HG03520 (cell line): ENCODE results near the gene CRADD.

Experiments used
- ATAC-seq: cut with Tn5 transposase; IDR thresholded peaks from one replicate; pipeline ENCODE4 v1.9.1; 2021; ENCODE audit warnings: mild to moderate bottlenecking, moderate library complexity; ENCODE audit not compliant: unreplicated experiment

Gene CRADD

GRCh38 chr12:93836620-93837260 lies 159.6 kb downstream of the CRADD start:
- ATAC-seq: no peak

- ATAC-seq: no peak
Measured at GRCh38 chr12:93838193-93838592, 161.0 kb downstream of the CRADD start.

DNA sequence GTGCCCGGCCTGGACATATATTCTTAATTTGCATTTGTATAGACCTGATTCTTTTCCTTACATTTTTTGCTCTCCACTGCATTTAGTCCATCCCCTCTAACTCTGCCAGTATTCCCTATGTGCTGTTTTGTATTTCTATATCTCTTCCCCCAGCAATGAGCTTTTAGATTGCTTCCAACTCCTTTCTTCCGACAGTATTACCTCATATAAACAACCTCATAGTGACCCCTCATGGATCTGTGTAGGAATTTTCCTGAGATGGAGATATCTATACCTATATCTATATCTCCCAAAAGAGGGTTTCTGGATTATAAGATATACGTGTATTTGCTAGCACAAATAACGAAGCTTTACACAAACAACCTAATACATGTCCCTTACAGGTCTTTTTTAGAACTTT lies 161.9 kb downstream of the CRADD start:
- no peak for ATAC-seq

DNA sequence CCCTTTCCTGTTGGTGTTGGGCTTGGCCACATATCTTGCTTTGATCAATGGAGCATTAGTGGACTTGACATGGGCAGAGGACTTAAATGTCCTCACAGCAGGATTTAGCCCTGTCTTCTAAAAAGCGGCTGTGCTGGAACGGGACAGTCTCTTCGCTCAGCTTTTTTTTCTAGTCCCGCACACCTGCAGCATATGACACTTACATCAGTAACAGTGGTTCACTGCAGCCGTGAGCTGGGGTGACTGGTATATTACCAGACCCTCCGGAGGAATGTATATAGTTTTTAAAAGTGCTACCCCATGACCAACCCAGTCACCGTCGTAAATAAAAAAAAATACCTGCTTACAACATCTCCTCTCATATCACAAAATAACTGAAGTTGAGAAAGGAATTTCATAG lies 164.5 kb downstream of the CRADD start:
- no peak for ATAC-seq

GRCh38 chr12:93844164-93844784 lies 167.1 kb downstream of the CRADD start:
- ATAC-seq: no peak

- ATAC-seq: no peak
Measured at GRCh38 chr12:93846936-93847516, 169.9 kb downstream of the CRADD start.

DNA sequence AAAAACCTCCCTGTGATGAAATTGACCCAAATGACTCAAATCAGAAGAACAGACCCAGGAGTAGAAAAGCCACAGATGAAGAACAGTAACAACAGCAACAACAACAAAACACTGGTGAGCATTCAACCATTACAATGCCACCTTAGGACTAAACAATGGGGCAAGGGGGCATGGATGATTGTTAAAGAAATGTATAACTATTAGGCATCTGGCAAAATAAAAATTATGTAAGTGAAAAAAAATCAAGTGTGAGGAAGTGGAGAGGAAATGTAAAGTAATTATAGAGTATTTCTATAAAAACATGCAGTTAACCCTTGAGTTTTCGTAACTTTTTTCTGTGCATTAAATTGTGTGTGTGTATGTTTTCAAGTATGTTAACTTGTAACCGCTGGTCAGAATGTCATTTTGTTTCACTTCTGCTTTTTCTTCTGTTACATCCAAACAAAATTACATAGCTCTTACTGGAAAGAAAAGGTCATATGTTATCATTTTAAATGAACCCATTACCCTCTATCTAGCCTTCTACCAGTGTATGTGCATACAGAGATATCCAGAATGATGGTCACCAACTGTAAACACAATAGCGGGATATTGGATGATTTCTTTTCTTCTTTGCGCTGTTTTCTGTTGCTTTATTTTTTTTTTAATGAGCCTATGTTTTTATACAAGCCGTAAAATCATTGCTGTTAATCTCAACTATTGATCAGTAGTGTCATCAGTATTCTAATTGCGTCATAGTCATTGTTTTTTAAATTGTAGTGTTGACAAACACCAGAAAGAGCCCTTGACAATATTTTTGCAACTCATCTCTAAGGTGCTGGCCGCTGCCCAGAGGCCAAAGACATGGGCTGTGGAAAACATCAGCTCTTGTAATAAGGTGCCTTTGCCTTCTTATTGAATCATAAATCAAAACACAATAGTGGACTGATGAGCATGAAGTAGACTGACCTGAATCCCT lies 170.6 kb downstream of the CRADD start:
- peak; percentile 70 for ATAC-seq

DNA sequence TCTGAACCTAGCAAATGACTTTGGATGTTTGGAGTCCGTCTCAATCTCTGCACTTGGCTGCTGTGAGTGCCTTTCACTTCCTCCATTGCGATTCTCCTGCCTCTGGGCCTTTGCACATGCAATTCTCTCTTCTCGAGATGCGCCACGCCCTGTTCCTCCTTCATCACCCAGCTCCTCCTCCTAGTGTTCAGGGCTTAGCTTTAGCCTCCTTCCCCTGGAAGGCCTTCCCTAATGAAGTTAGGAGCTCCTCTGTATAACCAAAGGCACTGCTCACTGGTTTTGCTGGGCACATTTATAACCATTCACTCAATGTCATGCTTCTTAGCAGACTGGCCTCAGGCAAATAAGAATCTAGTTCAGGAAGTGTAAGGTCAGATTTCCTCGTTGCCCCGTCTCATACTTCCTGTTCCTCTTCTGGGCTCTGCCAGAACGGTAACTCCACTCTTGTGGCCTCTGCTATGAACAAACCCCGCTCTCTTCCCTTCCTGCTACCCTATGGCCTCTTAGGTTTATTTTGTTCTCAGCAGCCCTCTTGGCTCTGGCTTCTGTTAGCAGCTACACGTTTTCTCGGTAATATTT lies 171.4 kb downstream of the CRADD start:
- no peak for ATAC-seq

DNA sequence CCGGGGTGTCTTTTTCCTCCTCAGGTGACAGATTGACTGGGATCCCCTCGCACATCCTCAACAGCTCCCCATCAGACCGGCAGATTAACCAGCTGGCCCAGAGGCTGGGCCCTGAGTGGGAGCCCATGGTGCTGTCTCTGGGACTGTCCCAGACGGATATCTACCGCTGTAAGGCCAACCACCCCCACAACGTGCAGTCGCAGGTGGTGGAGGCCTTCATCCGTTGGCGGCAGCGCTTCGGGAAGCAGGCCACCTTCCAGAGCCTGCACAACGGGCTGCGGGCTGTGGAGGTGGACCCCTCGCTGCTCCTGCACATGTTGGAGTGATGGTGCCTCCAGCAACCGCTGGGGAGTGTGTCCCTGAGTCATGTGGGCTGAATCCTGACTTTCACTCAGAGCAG lies 172.8 kb downstream of the CRADD start:
- ATAC-seq: no peak

DNA sequence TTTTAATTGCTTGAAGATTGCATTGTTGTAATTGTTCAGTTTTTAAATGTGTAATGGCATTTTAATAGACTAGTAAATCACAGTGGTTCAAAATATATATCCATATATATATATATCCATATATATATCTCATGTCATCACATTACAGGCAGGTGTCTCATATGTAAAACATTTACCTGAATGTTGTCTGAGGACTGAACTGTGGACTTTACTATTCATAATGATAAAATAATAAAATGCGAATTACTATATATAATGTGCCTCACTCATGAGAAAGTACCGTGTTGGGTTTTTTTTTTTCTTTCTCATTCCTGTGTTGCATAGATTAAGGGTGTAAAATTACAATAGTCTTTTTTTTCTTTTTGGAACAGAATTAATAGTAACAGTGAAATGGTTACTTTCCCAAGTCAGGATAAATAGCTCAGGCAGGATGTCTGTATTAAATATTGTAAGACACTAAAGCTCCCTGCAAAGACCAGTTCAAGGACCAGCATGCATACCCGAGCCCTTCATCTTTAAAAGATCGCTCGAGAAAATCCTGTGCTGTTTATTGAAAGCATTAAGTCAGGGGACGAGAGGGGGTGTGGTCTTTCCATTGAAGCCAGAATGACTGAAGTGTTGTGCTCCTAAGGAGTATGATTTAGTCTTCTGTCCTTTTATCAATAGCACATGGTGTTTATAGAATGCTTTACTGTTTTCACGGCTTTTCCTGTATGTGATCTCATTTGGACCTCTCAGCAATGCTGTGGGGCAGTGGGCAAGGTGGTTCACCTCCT lies 173.5 kb downstream of the CRADD start:
- no peak for ATAC-seq

GRCh38 chr12:93851257-93851671 lies 174.1 kb downstream of the CRADD start:
- ATAC-seq: no peak

- ATAC-seq: no peak
Measured at GRCh38 chr12:93852173-93852591, 175.0 kb downstream of the CRADD start.

- no peak for ATAC-seq
Measured at GRCh38 chr12:93853698-93854478, 176.7 kb downstream of the CRADD start.

DNA sequence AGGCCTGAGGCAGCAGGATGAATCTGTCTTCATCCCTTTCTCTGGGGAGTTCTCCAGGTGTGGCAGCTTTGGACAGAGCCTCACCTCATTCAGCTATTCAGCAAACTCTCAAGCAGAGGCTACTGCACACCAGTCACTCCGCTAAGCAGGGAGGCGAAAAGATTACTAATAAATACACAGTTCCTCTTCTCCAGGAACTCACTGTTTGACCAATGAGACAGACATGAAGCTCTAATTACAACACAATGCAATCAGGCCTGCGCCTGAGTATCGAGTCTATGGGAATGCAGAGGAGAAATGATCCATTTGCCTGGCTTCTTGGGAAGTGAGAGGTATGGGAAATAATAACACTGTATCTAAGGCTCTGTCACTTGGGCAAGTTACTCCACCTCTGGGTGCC lies 178.1 kb downstream of the CRADD start:
- no peak for ATAC-seq

- no peak for ATAC-seq
Measured at GRCh38 chr12:93856611-93857010, 179.4 kb downstream of the CRADD start.

DNA sequence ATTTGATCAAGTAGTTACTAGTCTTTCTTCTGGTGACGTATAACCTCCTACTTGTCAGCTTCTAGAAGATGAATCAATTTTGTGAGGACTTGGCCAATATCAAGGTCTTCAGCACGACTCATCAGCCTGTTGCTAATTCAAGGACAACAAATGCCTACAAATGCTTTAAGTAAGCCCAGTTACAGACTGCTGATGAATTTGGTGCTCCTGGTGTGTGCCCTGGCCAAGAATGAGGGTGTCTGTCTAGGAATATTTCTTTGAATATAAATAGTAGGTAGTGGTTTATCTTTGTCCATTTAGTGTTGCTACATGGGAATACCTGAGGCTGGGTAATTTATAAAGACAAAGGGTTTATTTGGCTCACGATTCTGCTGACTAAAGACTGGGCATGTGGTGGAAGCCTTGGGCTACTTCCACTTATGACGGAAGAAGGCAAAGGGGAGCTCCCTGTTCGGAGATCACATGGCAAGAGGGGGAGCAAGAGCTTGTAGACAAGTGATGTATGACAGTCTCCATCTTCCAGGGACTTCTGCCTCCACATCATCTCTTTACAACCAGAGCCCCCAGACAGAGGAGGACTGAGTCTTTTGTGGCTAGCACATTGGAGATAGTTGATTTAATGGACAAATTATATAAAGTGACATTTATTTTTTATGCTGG lies 180.2 kb downstream of the CRADD start:
- ATAC-seq: no peak

- no peak for ATAC-seq
Measured at GRCh38 chr12:93857991-93858447, 180.8 kb downstream of the CRADD start.

DNA sequence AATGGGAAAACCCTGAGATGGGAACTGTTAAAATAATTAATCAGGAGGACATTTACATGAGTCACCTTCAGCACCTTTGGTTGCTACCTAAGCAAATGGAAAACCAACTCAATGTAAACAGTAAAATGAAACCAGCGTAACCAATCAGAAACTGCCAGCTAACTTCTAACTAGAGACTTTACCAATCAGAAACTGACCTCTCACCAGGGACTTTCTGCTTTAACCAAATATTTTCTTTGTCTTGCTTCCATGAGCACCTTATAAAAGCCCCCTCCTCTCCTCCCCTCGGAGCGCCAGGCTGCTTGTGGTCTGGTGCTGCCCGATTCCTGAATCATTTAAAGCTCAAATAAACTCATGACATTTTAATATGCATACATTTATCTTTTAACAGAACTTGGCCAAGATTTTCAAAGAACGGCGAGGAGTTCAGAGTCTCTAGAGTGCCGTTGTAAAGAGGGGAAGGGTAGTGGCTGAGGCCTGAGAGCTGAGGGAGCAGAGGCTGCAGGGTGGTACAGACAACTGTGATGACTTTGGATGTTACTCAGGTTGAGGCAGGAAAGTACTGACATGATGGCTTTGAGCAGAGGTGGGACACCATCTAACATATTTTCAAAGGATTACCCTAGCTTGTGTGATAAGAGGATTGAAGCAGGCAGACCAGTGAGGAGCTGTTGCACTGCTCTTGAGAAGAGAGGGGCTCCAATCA lies 183.6 kb downstream of the CRADD start:
- ATAC-seq: no peak
